Astrocyte (in vitro differentiated cells and primary cell): ENCODE measurements around the gene NRG2.

ENCODE experiments used
- CTCF ChIP-seq: IDR thresholded peaks from 2 replicates; pipeline ENCODE4 v1.5.1; 2011; ENCODE audit warnings: low read depth, mild to moderate bottlenecking, inconsistent platforms, low read length, moderate library complexity; ENCODE audit not compliant: insufficient read depth
- EZH2 ChIP-seq: IDR thresholded peaks from 2 replicates; pipeline ENCODE4 v1.6.1; 2012; ENCODE audit warnings: mild to moderate bottlenecking, low read length, inconsistent platforms; ENCODE audit not compliant: insufficient read depth

- TF ChIP-seq CTCF = no peak
- no peak for TF ChIP-seq EZH2
Observed at GRCh38 chr5:139951983-139952382, 91.1 kb downstream of the NRG2 start.
